Activated T-helper 9 cell treated with anti-CD3 and anti-CD28 coated beads, Interleukin-2, amount 50 U/mL, for 16 hours (primary cell): Measurements from ENCODE around the gene DHRS4.
A peak's percentile ranks its signal among the peaks of the same experiment; 100 is the strongest.
"Not testable (repeated sequence)": the region's sequence is repeated elsewhere in the genome, so short reads cannot be mapped to it uniquely, and the experiment has no call there.

Source experiments
- DNase-seq: peaks from one replicate; pipeline ENCODE4 v3.0.0-alpha.2; 2020; ENCODE audit warnings: low read depth

DHRS4 gene

GRCh38 chr14:23984891-23985602, 31.5 kb downstream of the DHRS4 start:
- no peak for DNase-seq

GRCh38 chr14:23988223-23988606, 34.6 kb downstream of the DHRS4 start:
- DNase-seq: not testable (repeated sequence)

GRCh38 chr14:23988607-23989363, 35.2 kb downstream of the DHRS4 start, which contains the start of gene DHRS4L2:
TSS of gene DHRS4L2 (plus strand) at chr14:23988929. CDS start at chr14:23988948, 19 bp downstream.
- peak; percentile 66 for DNase-seq

GRCh38 chr14:23989734-23990445, 36.3 kb downstream of the DHRS4 start:
- not testable (repeated sequence) for DNase-seq

GRCh38 chr14:23990961-23991360, 37.4 kb downstream of the DHRS4 start:
- DNase-seq: not testable (repeated sequence)

- not testable (repeated sequence) for DNase-seq
Measured at GRCh38 chr14:23993042-23993441, 39.5 kb downstream of the DHRS4 start.

- DNase-seq: not testable (repeated sequence)
Measured at GRCh38 chr14:23996009-23996408, 42.4 kb downstream of the DHRS4 start.

- DNase-seq: not testable (repeated sequence)
Measured at GRCh38 chr14:23996825-23997224, 43.3 kb downstream of the DHRS4 start.

- DNase-seq: not testable (repeated sequence)
Measured at GRCh38 chr14:23999640-24000039, 46.1 kb downstream of the DHRS4 start.

GRCh38 chr14:24001078-24001477, 47.5 kb downstream of the DHRS4 start:
- DNase-seq: not testable (repeated sequence)

- not testable (repeated sequence) for DNase-seq
Measured at GRCh38 chr14:24001679-24002078, 48.1 kb downstream of the DHRS4 start.

GRCh38 chr14:24006471-24006816, 52.9 kb downstream of the DHRS4 start:
- DNase-seq: not testable (repeated sequence)

- peak; percentile 63 for DNase-seq
Measured at GRCh38 chr14:24006817-24007652, 53.5 kb downstream of the DHRS4 start.

- no peak for DNase-seq
Measured at GRCh38 chr14:24011051-24011450, 57.5 kb downstream of the DHRS4 start.

- DNase-seq: not testable (repeated sequence)
Measured at GRCh38 chr14:24012726-24013273, 59.2 kb downstream of the DHRS4 start.

GRCh38 chr14:24013654-24014514, 60.3 kb downstream of the DHRS4 start:
- DNase-seq: no peak

GRCh38 chr14:24015745-24016144, 62.2 kb downstream of the DHRS4 start:
- not testable (repeated sequence) for DNase-seq
